COLO829 (cell line): ENCODE results near the gene OR5M3.
A peak's percentile ranks its signal among the peaks of the same experiment; 100 is the strongest.

ENCODE experiments used
- DNase-seq: peaks from one replicate; pipeline ENCODE4 v3.0.0; 2012; ENCODE audit warnings: low spot score

The OR5M3 gene

DNA sequence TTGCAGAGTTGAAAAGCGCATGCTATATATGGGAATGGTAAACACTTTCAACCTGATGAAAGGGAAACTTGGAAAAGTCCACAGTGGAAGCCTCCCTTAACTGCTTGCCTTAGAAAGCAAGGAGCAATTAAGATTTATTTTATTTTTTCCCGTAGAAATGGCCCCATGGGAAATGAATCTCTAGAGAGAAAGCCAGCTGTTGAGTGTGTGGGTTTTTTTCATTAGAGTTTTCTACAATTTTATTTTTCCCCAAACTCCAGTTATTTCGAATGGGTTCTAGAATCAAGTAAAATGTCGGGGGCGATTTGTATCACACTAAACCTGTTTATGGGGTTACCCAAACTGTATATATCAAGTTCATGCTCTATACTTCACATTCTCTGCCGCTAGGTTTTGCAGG lies at the start of gene OR5M3:
Gene OR5M3, minus strand, starts transcription at position 101 of the 400 bp plus-strand sequence. CDS start 2,855 bp downstream, outside the sequence.
- no peak for DNase-seq

DNA sequence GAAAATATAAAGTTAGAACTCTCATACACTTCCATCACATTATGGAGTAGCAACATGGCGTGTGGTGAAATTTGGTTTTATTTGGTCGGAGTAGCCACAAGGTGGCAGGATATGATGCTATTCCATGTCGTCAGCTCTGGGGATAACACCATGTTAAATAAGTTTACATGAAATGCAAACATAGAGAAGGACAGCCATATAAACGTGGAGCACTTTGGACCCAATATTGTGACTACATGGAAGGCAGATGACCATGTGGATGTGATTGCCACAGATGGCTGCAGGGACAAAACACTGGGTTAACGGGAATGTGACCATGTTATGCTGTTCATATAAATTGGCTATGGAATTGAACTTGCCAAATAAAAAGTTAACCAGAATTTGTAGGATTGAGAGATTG lies 48.9 kb upstream of the OR5M3 start:
- peak; percentile 12 for DNase-seq

DNA sequence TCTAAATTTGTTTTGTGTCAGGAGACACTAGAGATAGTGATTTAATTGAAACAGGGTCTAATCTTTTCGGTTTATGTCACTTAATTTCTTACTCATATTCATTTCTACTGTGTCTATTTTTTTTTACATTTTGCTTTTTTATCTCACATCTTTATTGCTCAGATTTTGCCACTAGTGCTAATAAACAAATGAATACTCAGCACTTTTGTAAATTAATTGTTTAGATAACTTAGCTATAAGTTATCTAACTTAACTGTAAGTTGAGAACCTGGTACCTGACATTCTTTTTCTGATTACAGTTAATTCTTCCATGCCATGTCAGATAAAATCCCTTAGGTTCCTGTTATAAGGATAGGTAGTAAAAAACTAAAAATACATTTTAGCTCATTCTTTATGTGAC lies 40.1 kb upstream of the OR5M3 start:
- DNase-seq = no peak

DNA sequence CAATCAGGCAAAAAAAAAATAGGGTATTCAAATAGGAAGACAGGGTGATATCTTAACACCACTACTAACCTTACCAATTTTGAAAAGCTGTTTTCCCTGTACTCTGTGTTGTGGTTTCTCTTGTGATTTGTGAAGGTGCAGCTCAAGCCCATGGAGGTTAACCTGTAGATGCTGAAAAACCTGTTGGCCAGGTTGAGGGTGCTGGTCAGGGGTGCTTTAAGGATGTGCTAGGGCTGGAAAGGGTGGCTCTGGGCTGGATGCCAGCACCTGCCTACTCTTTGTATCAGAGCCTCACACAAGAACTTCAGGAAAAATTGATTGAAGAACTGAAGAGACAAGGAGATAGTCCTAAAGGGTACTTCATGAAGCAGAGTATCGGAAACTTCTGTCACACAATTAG lies 36.3 kb upstream of the OR5M3 start:
- DNase-seq = no peak

DNA sequence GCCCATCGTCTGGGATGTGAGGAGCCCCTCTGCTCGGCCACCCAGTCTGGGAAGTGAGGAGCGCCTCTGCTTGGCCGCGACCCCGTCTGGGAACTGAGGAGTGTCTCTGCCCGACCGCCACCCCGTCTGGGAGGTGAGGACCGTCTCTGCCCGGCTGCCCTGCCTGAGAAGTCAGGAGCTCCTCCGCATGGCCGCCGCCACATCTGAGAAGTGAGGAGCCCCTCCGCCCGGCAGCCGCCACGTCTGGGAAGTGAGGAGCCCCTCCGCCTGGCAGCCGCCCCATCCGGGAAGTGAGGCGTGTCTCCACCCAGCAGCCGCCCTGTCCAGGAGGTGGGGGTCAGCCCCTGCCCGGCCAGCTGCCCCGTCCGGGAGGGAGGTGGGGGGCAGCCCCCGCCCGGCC lies 23.9 kb upstream of the OR5M3 start:
- DNase-seq = no peak

DNA sequence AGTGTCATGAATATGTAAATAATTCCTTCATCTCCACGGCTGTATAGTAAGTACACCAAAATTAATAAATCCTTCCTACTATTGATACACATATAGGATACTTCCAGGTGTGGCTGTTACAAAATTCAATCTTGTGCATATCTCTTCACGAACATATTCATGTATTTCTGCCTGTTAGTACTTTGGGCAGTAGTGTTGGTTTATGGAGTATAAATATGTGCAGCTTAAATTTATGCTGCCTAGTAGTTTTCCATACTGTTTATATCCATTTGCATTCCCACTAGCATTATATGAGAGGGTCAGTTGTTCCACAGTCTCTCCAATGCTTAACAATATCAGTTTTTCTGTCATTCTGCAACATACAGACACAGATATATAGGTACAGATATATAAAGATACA lies 22.0 kb upstream of the OR5M3 start:
- no peak for DNase-seq

DNA sequence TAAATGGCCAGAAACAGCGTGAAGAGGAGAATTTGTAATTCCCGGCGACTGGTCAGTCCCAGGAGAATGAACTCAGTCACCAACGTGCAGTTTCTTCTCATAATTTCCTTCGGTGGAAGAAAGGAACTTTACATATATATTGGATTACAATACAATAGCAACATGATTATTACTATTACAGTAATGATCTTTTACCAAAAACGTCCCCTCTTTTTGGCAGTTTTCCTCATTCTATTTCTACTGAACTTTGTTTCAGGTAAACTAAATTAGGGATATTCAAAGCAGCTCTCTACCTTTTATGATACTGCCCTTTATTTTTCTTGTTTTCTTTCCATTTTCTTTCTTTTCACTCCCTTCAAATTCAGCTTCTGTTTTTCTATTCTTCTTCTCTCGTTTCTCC lies 18.1 kb upstream of the OR5M3 start, which contains the start of gene OR5M8:
Gene OR5M8, minus strand, starts transcription at position 101 of the 400 bp plus-strand sequence. Its CDS starts 0 bp downstream, at position 101.
- no peak for DNase-seq

DNA sequence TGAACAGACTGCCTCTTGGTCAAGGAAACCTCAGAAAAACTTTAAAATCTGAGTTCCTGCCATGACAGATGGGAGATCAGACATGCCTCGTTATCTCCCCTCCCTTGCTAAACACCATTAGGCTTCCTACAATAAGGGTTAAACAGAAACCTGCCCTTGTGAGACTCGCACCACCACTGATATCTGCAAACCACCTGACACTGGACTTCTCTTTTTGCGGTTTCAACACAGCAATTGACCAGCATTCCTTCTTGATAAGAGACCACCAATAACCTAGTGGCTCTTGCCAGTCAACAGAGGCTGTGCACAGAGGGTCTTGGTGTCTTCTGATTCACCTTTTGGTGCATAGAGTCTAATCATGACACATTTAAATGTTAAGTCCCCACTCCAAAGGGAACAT lies 13.6 kb upstream of the OR5M3 start:
- no peak for DNase-seq

DNA sequence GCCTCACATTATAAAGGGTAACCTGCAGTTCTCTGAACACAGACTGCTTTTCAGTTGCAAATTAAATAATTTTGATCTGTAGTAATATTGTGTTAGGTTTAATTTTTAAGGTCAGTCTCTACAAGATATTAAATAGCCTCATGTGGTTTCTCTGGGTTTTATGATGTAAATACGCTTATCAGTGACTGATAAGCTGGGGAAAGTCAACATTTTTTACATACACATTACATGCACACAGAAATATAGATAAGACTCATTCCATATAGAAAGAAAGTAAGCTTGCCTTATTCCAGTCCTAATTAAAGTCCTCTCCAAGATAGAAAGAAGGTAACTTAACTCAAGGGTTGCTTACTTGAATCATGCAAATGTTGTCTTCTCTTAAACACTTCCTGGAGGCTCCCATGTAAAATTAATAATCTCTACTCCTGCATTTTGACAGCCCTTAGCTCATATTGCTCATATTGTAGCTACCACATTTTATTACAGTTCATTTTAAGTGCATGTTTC lies 1.6 kb upstream of the OR5M3 start:
- no peak for DNase-seq

DNA sequence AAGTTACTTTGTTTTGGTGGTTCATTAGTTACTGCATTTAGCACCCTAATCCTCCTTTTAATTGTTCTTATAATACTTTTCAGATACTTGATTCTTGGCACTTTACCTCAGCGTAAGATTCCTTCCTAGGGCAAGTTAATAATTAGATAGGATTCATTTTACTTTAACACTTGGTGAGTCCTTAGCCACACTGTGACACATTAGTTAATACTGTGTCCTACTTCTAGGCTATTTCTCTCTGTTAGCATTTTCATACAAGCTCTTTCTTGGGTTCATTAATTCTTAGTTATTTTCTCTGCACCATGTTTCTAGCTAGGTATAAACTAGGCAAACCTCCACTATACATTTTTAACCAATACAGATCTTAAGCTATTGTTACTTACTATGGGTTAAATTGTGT lies 16.1 kb downstream of the OR5M3 start:
- DNase-seq = no peak

DNA sequence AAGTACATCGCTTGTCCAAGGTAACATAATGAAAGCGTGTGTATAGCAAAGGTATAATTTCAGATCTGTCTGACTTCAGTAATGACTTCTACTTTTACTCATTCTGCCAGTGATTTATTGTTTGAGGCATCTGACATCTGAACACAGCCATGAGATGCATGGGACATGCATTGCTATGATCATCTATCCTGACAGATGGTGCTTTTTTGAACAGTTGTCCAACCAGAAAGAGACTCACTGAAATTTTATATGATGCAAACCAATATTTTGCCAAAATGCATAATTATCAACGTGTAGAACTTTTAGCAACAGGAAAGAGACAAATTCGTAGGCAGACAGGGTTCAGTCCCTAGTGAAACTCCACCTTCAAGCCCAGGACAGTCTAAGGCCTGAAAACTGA lies 19.6 kb downstream of the OR5M3 start:
- no peak for DNase-seq
